IMR-90 (cell line): ENCODE data around the gene SASH1. TPM values are rescaled to one million over a fixed set of nuclear protein-coding genes. Genes with fewer than 3 reads are reported as not detected.

ENCODE experiments used
- ATAC-seq: fragments of 200-7000 bp; cut with Tn5 transposase; 2 replicates; pipeline ENCODE4 v1.9.1; 2020; ENCODE audit warnings: low read depth, mild to moderate bottlenecking, moderate library complexity
- BruUV-seq: library from RNA; stranded (reverse); fragments of 400-500 nt; replicated peaks from 2 replicates; lab custom pipeline; 2021; lab: Mats Ljungman, UMichigan
- CTCF ChIA-PET: fragments of 300-600 bp; formaldehyde crosslinking; extraction: SDS; loops from one replicate; lab custom pipeline; 2021; ENCODE audit warnings: antibody characterized with exemption; lab: Yijun Ruan, JAX
- POLR2A ChIA-PET: fragments of 300-600 bp; sonication (Branson Sonifier 250); formaldehyde crosslinking; loops from one replicate; lab custom pipeline; 2022; ENCODE audit warnings: antibody characterized with exemption; ENCODE audit not compliant: unreplicated experiment; lab: Charles Lee
- DNase-seq: peaks from one replicate; pipeline ENCODE4 v3.0.0; 2013
- H2AFZ ChIP-seq: replicated peaks from 2 replicates; pipeline ENCODE3; 2013; ENCODE audit warnings: low read length, mild to moderate bottlenecking; ENCODE audit not compliant: poor library complexity
- H2AK5ac ChIP-seq: 2 replicates; pipeline ENCODE4 v1.6.1; 2013; ENCODE audit warnings: low read depth, low read length, inconsistent platforms
- H2AK9ac ChIP-seq: replicated peaks from 2 replicates; pipeline ENCODE3; 2013; ENCODE audit warnings: mild to moderate bottlenecking, low read depth, low read length, moderate library complexity; ENCODE audit not compliant: poor library complexity
- H2BK120ac ChIP-seq: 2 replicates; pipeline ENCODE4 v1.6.1; 2013; ENCODE audit warnings: low read depth, low read length, inconsistent platforms
- H2BK15ac ChIP-seq: 3 replicates; pipeline ENCODE4 v1.6.1; 2013; ENCODE audit warnings: low read depth, low read length, inconsistent platforms
- H2BK20ac ChIP-seq: 2 replicates; pipeline ENCODE4 v1.6.1; 2013; ENCODE audit warnings: low read depth, mild to moderate bottlenecking, inconsistent platforms, low read length, moderate library complexity
- H2BK5ac ChIP-seq: 2 replicates; pipeline ENCODE4 v1.6.1; 2013; ENCODE audit warnings: mild to moderate bottlenecking, low read depth, low read length, inconsistent platforms; ENCODE audit not compliant: poor library complexity, severe bottlenecking
- H3K14ac ChIP-seq: replicated peaks from 2 replicates; pipeline ENCODE4 v1.6.1; 2013; ENCODE audit warnings: low read depth, low read length, inconsistent platforms
- H3K18ac ChIP-seq: 2 replicates; pipeline ENCODE4 v1.6.1; 2013; ENCODE audit warnings: low read depth, low read length, control low read depth
- H3K23ac ChIP-seq: 2 replicates; pipeline ENCODE4 v1.6.1; 2013; ENCODE audit warnings: low read depth, low read length, inconsistent platforms
- H3K27ac ChIP-seq: 2 replicates; pipeline ENCODE4 v1.5.1; 2013; ENCODE audit warnings: mild to moderate bottlenecking, control low read depth, low read length; ENCODE audit not compliant: insufficient read depth
- H3K27me3 ChIP-seq: 2 replicates; pipeline ENCODE4 v1.6.1; 2013; ENCODE audit warnings: low read length; ENCODE audit not compliant: control insufficient read depth, insufficient read depth
- H3K36me3 ChIP-seq: 2 replicates; pipeline ENCODE4 v1.6.1; 2013; ENCODE audit warnings: low read length, mixed read lengths; ENCODE audit not compliant: control insufficient read depth, insufficient read depth
- H3K4ac ChIP-seq: 2 replicates; pipeline ENCODE4 v1.6.1; 2013; ENCODE audit warnings: low read depth, low read length, inconsistent platforms
- H3K4me1 ChIP-seq: 2 replicates; pipeline ENCODE4 v1.6.1; 2013; ENCODE audit warnings: low read length, mixed read lengths; ENCODE audit not compliant: control insufficient read depth, insufficient read depth
- H3K4me2 ChIP-seq: 2 replicates; pipeline ENCODE4 v1.6.1; 2013; ENCODE audit warnings: low read depth, mild to moderate bottlenecking, control low read depth, low read length, moderate library complexity
- H3K4me3 ChIP-seq: 2 replicates; pipeline ENCODE4 v1.5.1; 2013; ENCODE audit warnings: low read depth, mild to moderate bottlenecking, control low read depth, low read length, moderate library complexity; ENCODE audit not compliant: insufficient read depth
- H3K56ac ChIP-seq: 2 replicates; pipeline ENCODE4 v1.6.1; 2013; ENCODE audit warnings: low read length, inconsistent platforms; ENCODE audit not compliant: insufficient read depth; ENCODE audit errors: extremely low read depth
- H3K79me1 ChIP-seq, 2 experiments: 2 replicates each; pipeline ENCODE4 v1.6.1; 2013; ENCODE audit warnings: low read length in 2 of 2, inconsistent platforms in 1 of 2, low read depth in 1 of 2
- H3K9ac ChIP-seq: 2 replicates; pipeline ENCODE4 v1.6.1; 2013; ENCODE audit warnings: low read depth, low read length, control low read depth
- H3K9me1 ChIP-seq: 2 replicates; pipeline ENCODE4 v1.6.1; 2013; ENCODE audit warnings: low read length, inconsistent platforms; ENCODE audit not compliant: insufficient read depth
- H3K9me3 ChIP-seq: 2 replicates; pipeline ENCODE4 v1.6.1; 2013; ENCODE audit warnings: low read length; ENCODE audit not compliant: control insufficient read depth, insufficient read depth
- H4K20me1 ChIP-seq: 2 replicates; pipeline ENCODE4 v1.6.1; 2013; ENCODE audit warnings: low read length, inconsistent platforms; ENCODE audit not compliant: insufficient read depth
- H4K5ac ChIP-seq: 2 replicates; pipeline ENCODE4 v1.6.1; 2013; ENCODE audit warnings: mild to moderate bottlenecking, low read depth, low read length, control low read depth
- H4K8ac ChIP-seq, 2 experiments: 2 replicates each; pipeline ENCODE4 v1.6.1; 2013; ENCODE audit warnings: low read depth in 2 of 2, low read length in 2 of 2, control low read depth in 1 of 2, inconsistent platforms in 1 of 2
- H4K91ac ChIP-seq: 2 replicates; pipeline ENCODE4 v1.6.1; 2013; ENCODE audit warnings: low read depth, low read length, inconsistent platforms; ENCODE audit not compliant: insufficient read depth
- MAFK ChIP-seq: IDR thresholded peaks from 2 replicates; pipeline ENCODE4 v1.6.1; 2012; ENCODE audit warnings: low read depth, low read length, improper control_type of control experiment
- WGBS, 2 experiments: methylation state at CpG; one replicate each; pipeline versions ENCODE4 v1.1.5 to v1.1.7; 2013; ENCODE audit warnings: missing lambda C conversion rate in 2 of 2; ENCODE audit not compliant: insufficient read length in 1 of 2; ENCODE audit errors: extremely low coverage in 2 of 2; 5-methylcytosine and 5-hydroxymethylcytosine counted together
- dilution Hi-C: fragments of 300-500 bp; cut with HindIII; formaldehyde crosslinking; loops from one replicate; pipeline ENCODE4 v1.14.3; 2018; ENCODE audit warnings: low sequenced_read_pairs; ENCODE audit not compliant: unreplicated experiment
- in situ Hi-C: fragments of 300-500 bp; cut with MboI; formaldehyde crosslinking; loops from 3 replicates; pipeline ENCODE4 v1.14.3; 2019; ENCODE audit warnings: low sequenced_read_pairs, inconsistent platforms, mixed read lengths
- intact Hi-C: fragments of 100-400 bp; cut with micrococcal nuclease; formaldehyde crosslinking; loops from 2 replicates; pipeline ENCODE4 v1.10.0; 2022
- polyA plus RNA-seq, 3 experiments: library from polyadenylated mRNA; depleted of rRNA; stranded (reverse); fragments of >200 nt; gene quantifications; 2 replicates each; pipeline ENCODE4 v1.2.3, GENCODE V29; 2012; ENCODE audit warnings: low replicate concordance in 1 of 3
- total RNA-seq: library from RNA; depleted of rRNA; stranded (reverse); fragments of >200 nt; gene quantifications from 2 replicates; pipeline ENCODE4 v1.2.3, GENCODE V29; 2012
- TF ChIP-seq, protein P1 (sequence below): fragments of 150-350 bp; IDR thresholded peaks from 2 replicates; pipeline ENCODE4 v1.6.1; 2016; ENCODE audit warnings: low read depth, mild to moderate bottlenecking, low read length, moderate library complexity, borderline replicate concordance

SASH1 gene
- total and polyA plus RNA-seq, 2 of the 4 experiments (the other 2 are of a cell fraction), result 11.6 to 16.5 TPM

DNA sequence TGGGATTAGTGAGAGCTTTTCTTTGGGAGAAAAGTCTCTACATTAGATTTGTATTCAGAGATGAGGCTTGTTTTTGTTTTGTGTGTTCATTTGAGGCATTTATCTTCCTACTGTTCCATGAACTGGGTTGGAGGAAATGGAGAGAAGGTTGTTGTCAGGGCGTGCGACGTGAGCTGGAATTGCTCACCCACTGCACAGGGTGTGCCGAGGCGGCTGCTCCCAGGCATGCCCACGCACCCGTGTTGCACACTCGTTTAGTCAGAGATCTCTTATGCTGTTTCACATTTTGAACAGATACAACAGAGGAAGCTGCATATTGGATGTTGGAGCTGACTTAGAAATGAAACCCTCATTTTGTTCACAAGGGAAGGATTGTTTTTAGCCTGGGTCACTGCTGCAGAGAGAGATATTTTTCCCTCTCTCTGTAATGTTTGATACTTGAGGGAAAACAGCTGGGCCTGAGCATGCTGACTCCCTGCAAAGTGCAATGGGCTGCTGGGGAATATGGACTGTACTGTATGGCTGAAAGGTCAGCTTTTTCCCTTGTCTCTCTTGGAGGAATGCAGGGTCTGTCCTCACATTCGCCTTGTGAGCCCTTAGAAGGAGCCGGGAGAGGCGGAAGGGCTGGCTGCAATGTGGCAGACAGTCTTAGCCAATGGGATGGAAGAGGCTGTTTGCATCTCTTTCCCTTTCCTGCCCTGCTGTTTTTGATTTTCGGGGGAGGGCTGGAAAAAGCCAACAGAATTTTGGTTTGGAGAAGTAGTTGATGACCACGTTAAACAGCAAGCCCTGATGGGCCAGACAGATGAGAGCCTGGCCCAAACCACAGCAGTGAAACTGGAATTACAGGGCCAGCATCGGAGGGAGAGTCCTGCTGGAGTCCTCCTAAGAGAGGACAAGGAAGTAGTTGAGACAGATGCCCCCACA, 170.8 kb downstream of the SASH1 start:
- peak overlapping the region; percentile 55 for H2BK5ac ChIP-seq
- peak overlapping the region; percentile 52 to 90 for H4K8ac ChIP-seq
- ChIA-PET POLR2A (interaction anchor here (0.6 kb wide), 1 partner anchor 1133 kb away, joined by 3 read pairs; no protein-coding TSS in a partner anchor), CTCF (interaction anchor here (0.6 to 1.1 kb wide), 2 partner anchors 11 to 61 kb away, joined by 3 read pairs; no protein-coding TSS in a partner anchor)
- H3K4ac ChIP-seq, result peak overlapping the region; percentile 92
- H2AK9ac ChIP-seq, result peak overlapping the region; percentile 68
- H3K36me3 ChIP-seq, result peaks cover 15% of the 10 kb centered on the region; the same call in 1 of the 2 replicates
- in situ Hi-C loops (no loop called here), dilution Hi-C loops (no loop called here), intact Hi-C loops (loop anchor here (1.0 kb wide), 1 partner anchor 8 kb away; no protein-coding TSS in a partner anchor)
- peak overlapping the region; percentile 88 for H4K5ac ChIP-seq
- no peaks in the 10 kb centered on the region for H3K9me3 ChIP-seq
- H3K9ac ChIP-seq, result peak overlapping the region; percentile 68
- H3K4me2 ChIP-seq, result peak overlapping the region; percentile 64
- H2BK15ac ChIP-seq, result peak overlapping the region; percentile 7; the same call in 2 of the 3 replicates
- H3K18ac ChIP-seq, result peak overlapping the region; percentile 82
- H3K4me1 ChIP-seq, result peaks cover 10% of the 10 kb centered on the region
- peak overlapping the region; percentile 93 for H3K27ac ChIP-seq
- peak overlapping the region; percentile 93 for H3K14ac ChIP-seq
- H3K9me1 ChIP-seq, result peaks cover 9% of the 10 kb centered on the region; the same call in 1 of the 2 replicates
- ATAC-seq, result peak; percentile 61
- H3K23ac ChIP-seq, result peak overlapping the region; percentile 77
- WGBS, 2 experiments, result no CpG with 5 or more reads among the region's 14 CpGs
- peaks cover 22 to 70% of the 10 kb centered on the region in 2 experiments for H3K79me1 ChIP-seq
- TF ChIP-seq MAFK, result no peak
- TF ChIP-seq, protein P1, sequence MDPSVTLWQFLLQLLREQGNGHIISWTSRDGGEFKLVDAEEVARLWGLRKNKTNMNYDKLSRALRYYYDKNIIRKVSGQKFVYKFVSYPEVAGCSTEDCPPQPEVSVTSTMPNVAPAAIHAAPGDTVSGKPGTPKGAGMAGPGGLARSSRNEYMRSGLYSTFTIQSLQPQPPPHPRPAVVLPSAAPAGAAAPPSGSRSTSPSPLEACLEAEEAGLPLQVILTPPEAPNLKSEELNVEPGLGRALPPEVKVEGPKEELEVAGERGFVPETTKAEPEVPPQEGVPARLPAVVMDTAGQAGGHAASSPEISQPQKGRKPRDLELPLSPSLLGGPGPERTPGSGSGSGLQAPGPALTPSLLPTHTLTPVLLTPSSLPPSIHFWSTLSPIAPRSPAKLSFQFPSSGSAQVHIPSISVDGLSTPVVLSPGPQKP, result no peak
- peak overlapping the region; percentile 82 for H4K91ac ChIP-seq
- BruUV-seq, result no TSS peak
- peak overlapping the region; percentile 70 for H2BK20ac ChIP-seq
- DNase-seq, result peak; percentile 63
- no peak overlapping the region for H3K4me3 ChIP-seq
- peak overlapping the region; percentile 64 for H2AFZ ChIP-seq
- peak overlapping the region; percentile 80 for H2AK5ac ChIP-seq
- peak overlapping the region; percentile 70 for H2BK120ac ChIP-seq
- H4K20me1 ChIP-seq, result no peaks in the 10 kb centered on the region; the same call in 1 of the 2 replicates
- H3K27me3 ChIP-seq, result no peaks in the 10 kb centered on the region
- H3K56ac ChIP-seq, result peak overlapping the region; percentile 36; the same call in 1 of the 2 replicates
